OCI-LY1 (cell line): ENCODE data around the gene NUDT16.

Source experiments
- H2AFZ ChIP-seq: fragments of 200-600 bp; sonication (generic), shearing (Covaris generic); 2 replicates; pipeline ENCODE4 v1.6.0; 2014; ENCODE audit warnings: antibody characterized with exemption, mild to moderate bottlenecking, low read length
- H3F3A ChIP-seq: fragments of 200-600 bp; sonication (generic), shearing (Covaris generic); 2 replicates; pipeline ENCODE4 v1.6.0; 2014; ENCODE audit warnings: mild to moderate bottlenecking, antibody characterized with exemption, low read length, moderate library complexity; ENCODE audit not compliant: insufficient read depth
- H3K27ac ChIP-seq: fragments of 200-600 bp; sonication (generic); 2 replicates; pipeline ENCODE4 v1.5.1; 2014; ENCODE audit warnings: low read length, mixed run types, mild to moderate bottlenecking, low read depth; ENCODE audit not compliant: poor library complexity, severe bottlenecking
- H3K27me3 ChIP-seq: fragments of 200-600 bp; sonication (generic); 2 replicates; pipeline ENCODE4 v1.6.0; 2014; ENCODE audit warnings: antibody characterized with exemption, mild to moderate bottlenecking, low read length, moderate library complexity; ENCODE audit not compliant: insufficient read depth
- H3K36me3 ChIP-seq: fragments of 200-600 bp; sonication (generic); 2 replicates; pipeline ENCODE4 v1.6.1; 2014; ENCODE audit warnings: mild to moderate bottlenecking, antibody characterized with exemption, low read length, moderate library complexity, mixed read lengths; ENCODE audit not compliant: insufficient read depth
- H3K4me1 ChIP-seq: fragments of 200-600 bp; sonication (generic); 2 replicates; pipeline ENCODE4 v1.5.1; 2014; ENCODE audit warnings: mild to moderate bottlenecking, low read length, moderate library complexity; ENCODE audit not compliant: insufficient read depth, severe bottlenecking
- H3K4me2 ChIP-seq: fragments of 200-600 bp; sonication (generic), shearing (Covaris generic); 2 replicates; pipeline ENCODE4 v1.6.1; 2014; ENCODE audit warnings: low read length
- H3K4me3 ChIP-seq: fragments of 200-600 bp; sonication (generic); 2 replicates; pipeline ENCODE4 v1.5.1; 2014; ENCODE audit warnings: low read length, low read depth, mild to moderate bottlenecking, mixed read lengths; ENCODE audit not compliant: poor library complexity, severe bottlenecking
- H3K79me2 ChIP-seq: fragments of 200-600 bp; shearing (Covaris generic); 2 replicates; pipeline ENCODE4 v1.6.1; 2016; ENCODE audit warnings: mixed run types, low read length, mixed read lengths; ENCODE audit not compliant: insufficient read depth
- H3K9ac ChIP-seq: fragments of 200-600 bp; sonication (generic), shearing (Covaris generic); 2 replicates; pipeline ENCODE4 v1.6.1; 2014; ENCODE audit warnings: mild to moderate bottlenecking, low read length, mixed read lengths
- H3K9me2 ChIP-seq: fragments of 200-600 bp; sonication (generic), shearing (Covaris generic); 2 replicates; pipeline ENCODE4 v1.6.1; 2014; ENCODE audit warnings: low read depth, mild to moderate bottlenecking, low read length, mixed read lengths
- H3K9me3 ChIP-seq: fragments of 200-600 bp; shearing (Covaris generic); 2 replicates; pipeline ENCODE4 v1.6.1; 2014; ENCODE audit warnings: low read length, mixed read lengths
- H4K20me1 ChIP-seq: fragments of 200-600 bp; sonication (generic), shearing (Covaris generic); 2 replicates; pipeline ENCODE4 v1.6.0; 2016; ENCODE audit warnings: mild to moderate bottlenecking, low read length; ENCODE audit not compliant: insufficient read depth
- CTCF ChIP-seq: fragments of 200-600 bp; sonication (generic), shearing (Covaris generic); IDR thresholded peaks from 2 replicates; pipeline ENCODE4 v1.5.1; 2017; ENCODE audit warnings: mild to moderate bottlenecking, antibody characterized with exemption, low read length, moderate library complexity, mixed read lengths
- EZH2 ChIP-seq: fragments of 200-600 bp; sonication (generic), shearing (Covaris generic); IDR thresholded peaks from 2 replicates; pipeline ENCODE4 v1.8.0; 2017; ENCODE audit warnings: borderline replicate concordance, mixed run types, mild to moderate bottlenecking, antibody characterized with exemption, low read length, moderate library complexity, mixed read lengths

Gene NUDT16

GRCh38 chr3:131387796-131388489 is 6.4 kb downstream of the NUDT16 start:
- no peak overlapping the region for H2AFZ ChIP-seq
- no peaks in the 10 kb centered on the region for H3K9me2 ChIP-seq
- H3K36me3 ChIP-seq: no peaks in the 10 kb centered on the region
- H3K27me3 ChIP-seq: no peaks in the 10 kb centered on the region
- no peaks in the 10 kb centered on the region for H3K79me2 ChIP-seq
- no peaks in the 10 kb centered on the region for H3F3A ChIP-seq
- H3K4me1 ChIP-seq: no peaks in the 10 kb centered on the region
- H3K9me3 ChIP-seq: no peaks in the 10 kb centered on the region
- no peak overlapping the region for H3K4me2 ChIP-seq
- no peak overlapping the region for H3K9ac ChIP-seq
- TF ChIP-seq CTCF (no peak), EZH2 (no peak)
- no peaks in the 10 kb centered on the region for H4K20me1 ChIP-seq
- no peak overlapping the region for H3K4me3 ChIP-seq
- H3K27ac ChIP-seq: no peak overlapping the region

DNA sequence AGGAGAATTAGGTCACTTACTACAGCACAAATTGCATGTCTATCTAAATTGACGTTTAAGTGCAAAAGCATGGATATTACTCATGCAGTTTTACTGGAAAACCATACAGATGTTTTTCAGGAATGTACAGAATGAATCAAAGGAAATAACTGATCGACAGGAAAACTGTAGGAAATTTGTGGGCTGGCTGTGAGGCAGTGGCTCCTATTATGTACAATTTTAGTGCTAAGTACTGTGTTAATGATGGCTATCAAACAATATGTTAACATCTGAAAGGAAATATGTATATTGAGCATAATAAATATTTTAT is 6.9 kb downstream of the NUDT16 start:
- Histone ChIP-seq H3K27ac (no peak overlapping the region), H4K20me1 (no peaks in the 10 kb centered on the region), H3K4me3 (no peak overlapping the region), H3K4me1 (no peaks in the 10 kb centered on the region), H3K9me2 (no peaks in the 10 kb centered on the region), H2AFZ (no peak overlapping the region), H3K36me3 (no peaks in the 10 kb centered on the region), H3K27me3 (no peaks in the 10 kb centered on the region), H3K79me2 (no peaks in the 10 kb centered on the region), H3F3A (no peaks in the 10 kb centered on the region), H3K9me3 (no peaks in the 10 kb centered on the region), H3K4me2 (no peak overlapping the region), H3K9ac (no peak overlapping the region)
- TF ChIP-seq EZH2 (no peak), CTCF (no peak)

- H3F3A ChIP-seq: no peaks in the 10 kb centered on the region
- no peaks in the 10 kb centered on the region for H3K9me3 ChIP-seq
- H3K4me1 ChIP-seq: no peaks in the 10 kb centered on the region
- H3K4me3 ChIP-seq: no peak overlapping the region
- no peaks in the 10 kb centered on the region for H3K27me3 ChIP-seq
- no peaks in the 10 kb centered on the region for H4K20me1 ChIP-seq
- no peak overlapping the region for H3K27ac ChIP-seq
- no peak for TF ChIP-seq CTCF
- no peak for TF ChIP-seq EZH2
- no peak overlapping the region for H3K9ac ChIP-seq
- no peaks in the 10 kb centered on the region for H3K9me2 ChIP-seq
- H3K79me2 ChIP-seq: no peaks in the 10 kb centered on the region
- H3K36me3 ChIP-seq: no peaks in the 10 kb centered on the region
- no peak overlapping the region for H2AFZ ChIP-seq
- H3K4me2 ChIP-seq: no peak overlapping the region
Measured at GRCh38 chr3:131390331-131390730, 8.8 kb downstream of the NUDT16 start.
